GM21526 (cell line): ENCODE results near the gene RETREG1.
"Not testable (repeated sequence)": the region's sequence is repeated elsewhere in the genome, so short reads cannot be mapped to it uniquely, and the experiment has no call there.

ENCODE experiments used
- ATAC-seq: cut with Tn5 transposase; IDR thresholded peaks from one replicate; pipeline ENCODE4 v1.9.1; 2021; ENCODE audit warnings: moderate library complexity; ENCODE audit not compliant: unreplicated experiment, low FRiP score

RETREG1 gene

DNA sequence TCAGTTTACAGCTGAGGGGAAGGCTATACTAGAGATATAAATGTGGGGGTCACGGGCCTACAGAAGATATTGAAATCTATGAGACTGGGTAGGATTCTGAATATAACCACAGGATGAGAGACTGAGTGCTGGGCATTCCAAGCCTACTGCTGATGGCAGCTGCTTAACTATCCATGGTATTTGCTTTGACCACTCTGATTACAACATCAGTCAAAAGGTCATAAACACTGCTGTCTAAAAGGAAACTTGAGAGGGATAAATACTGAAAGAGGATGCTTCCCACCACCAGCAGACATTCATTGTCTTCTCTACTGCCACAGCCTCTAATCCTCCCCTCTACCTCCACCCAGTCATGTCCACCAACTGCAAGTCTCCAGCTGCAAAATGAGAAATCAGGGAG, 155.0 kb downstream of the RETREG1 start:
- no peak for ATAC-seq

GRCh38 chr5:16461026-16461425, 155.8 kb downstream of the RETREG1 start:
- ATAC-seq, result no peak

- no peak for ATAC-seq
Observed at GRCh38 chr5:16459451-16459850, 157.3 kb downstream of the RETREG1 start.

- ATAC-seq, result no peak
Observed at GRCh38 chr5:16457853-16458252, 158.9 kb downstream of the RETREG1 start.

DNA sequence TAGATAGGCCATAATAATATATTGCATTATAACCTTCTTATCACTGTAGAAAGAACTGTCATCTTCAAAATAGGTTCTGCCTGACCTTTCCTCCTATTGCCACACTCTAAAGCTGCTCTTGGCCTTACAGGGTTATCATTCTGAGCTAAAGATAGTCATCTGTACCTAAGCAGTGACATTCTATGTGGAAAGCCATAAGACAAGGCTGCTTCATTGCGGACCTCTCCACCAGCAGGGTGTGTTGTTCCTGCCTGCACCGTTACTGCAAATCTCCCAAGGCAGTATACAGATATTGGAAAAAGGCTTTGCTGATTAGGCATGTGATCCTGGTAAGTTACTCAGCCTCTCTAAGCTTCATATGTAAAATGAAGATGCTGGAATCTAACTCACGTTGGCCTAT, 159.3 kb downstream of the RETREG1 start:
- ATAC-seq, result no peak

DNA sequence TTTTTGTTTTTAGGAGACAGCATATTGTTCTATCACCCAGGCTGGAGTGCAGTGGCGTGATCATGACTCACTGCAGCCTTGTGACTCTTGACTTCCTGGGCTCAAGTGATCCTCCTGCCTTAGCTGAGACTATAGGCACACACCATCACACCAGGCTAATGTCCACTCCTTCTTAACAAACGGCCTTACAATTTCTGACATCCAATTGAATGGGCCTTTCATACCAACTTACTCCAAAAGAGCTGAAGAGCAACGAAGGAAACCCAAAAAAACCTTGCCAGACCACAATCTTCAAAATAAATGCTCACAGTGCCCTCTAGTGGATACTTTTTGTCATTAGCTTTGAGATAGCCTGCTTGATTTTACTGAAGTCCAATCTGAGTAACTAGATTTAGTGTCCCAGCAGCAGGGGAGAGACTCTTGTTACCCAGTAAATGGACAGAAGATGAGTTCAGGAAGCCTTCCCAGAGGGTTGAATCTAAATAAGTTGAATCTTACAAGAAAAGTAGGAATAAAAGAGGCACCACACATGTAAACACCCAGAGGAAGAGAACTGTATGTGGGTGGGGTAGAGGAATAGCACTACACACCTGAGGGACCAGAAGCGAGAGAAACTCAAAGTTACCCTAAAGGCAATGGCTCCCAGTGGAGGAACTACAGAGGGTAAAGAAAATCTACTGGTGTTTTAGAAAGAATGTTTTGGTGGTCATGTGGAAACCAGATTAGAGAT, 160.5 kb downstream of the RETREG1 start:
- peak; percentile 70 for ATAC-seq

- ATAC-seq, result no peak
Observed at GRCh38 chr5:16455668-16456067, 161.1 kb downstream of the RETREG1 start.

DNA sequence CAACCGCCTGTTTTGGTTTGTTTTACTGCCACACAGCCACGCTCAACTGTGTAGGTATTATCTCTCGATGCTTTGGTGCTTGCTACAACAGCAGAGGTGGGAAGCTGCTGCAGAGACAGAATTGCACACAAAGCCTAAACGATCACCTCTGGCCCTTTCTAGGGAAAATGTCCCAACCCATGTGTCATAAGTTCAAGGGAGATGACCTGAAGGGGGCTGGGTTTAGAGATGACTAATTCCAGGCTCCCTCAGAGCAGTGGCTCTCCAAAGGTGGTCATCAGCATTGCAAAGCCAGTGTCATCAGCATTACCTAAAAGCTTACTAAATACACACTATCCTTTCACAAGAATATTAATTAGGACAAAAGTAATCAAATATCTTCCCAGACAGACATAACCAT, 162.1 kb downstream of the RETREG1 start:
- no peak for ATAC-seq

DNA sequence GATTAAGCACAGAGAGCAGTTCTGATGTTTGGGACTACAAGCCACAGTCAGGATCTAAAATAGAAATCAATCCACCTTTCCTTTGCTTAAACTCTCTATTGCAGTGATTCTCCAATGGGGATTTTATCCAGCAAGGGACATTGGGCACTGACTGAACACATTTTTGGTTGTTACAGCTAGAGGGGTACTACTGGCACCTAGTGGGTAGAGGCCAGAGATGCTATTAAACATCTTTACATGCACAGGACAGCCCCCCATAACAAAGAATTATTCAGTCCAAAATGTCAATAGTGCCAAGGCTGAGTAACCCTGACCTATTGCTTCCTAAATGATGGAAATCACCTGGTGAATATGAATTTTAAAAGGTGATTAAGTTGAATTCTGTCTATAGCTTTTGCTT, 163.2 kb downstream of the RETREG1 start:
- ATAC-seq, result no peak

- no peak for ATAC-seq
Observed at GRCh38 chr5:16450163-16450562, 166.6 kb downstream of the RETREG1 start.

GRCh38 chr5:16446993-16447392, 169.8 kb downstream of the RETREG1 start:
- no peak for ATAC-seq

- no peak for ATAC-seq
Observed at GRCh38 chr5:16437977-16438376, 178.8 kb downstream of the RETREG1 start.

- ATAC-seq, result not testable (repeated sequence)
Observed at GRCh38 chr5:16436065-16436682, 180.6 kb downstream of the RETREG1 start.

GRCh38 chr5:16431490-16431889, 185.3 kb downstream of the RETREG1 start:
- ATAC-seq, result no peak

DNA sequence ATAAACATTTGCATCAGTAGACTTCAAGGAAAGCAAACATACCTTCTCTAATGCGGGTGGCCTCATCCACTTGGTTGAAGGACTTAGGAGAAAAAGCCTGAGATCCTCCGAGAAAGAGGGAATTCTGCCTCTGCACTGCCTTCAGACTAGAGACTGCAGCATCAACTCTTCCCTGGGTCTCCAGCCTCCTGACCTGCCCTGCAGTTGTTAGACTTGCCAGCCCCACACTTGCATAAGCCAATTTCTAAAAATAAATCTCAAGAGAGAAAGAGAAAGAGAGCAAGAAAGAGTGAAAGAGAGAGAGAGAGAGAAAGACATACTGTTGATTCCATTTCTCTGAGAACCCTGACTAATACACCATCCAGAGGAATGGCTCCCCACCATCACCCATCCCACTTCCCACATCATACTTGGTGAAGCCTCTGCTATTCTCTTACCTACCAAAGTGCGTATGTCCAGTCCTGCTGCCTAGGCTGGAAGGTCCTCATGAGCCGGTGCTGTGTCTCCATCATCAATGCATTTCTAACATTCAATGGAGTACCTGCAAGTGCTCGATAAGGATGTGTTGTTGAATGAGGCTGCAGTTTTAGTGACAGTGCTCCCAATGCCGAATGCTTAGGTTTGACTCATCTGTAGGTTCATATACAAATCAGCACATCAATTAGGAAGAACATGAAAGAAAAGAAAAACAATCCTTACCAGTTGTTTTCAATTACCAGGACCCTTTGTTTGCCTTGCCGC, 186.3 kb downstream of the RETREG1 start:
- no peak for ATAC-seq

DNA sequence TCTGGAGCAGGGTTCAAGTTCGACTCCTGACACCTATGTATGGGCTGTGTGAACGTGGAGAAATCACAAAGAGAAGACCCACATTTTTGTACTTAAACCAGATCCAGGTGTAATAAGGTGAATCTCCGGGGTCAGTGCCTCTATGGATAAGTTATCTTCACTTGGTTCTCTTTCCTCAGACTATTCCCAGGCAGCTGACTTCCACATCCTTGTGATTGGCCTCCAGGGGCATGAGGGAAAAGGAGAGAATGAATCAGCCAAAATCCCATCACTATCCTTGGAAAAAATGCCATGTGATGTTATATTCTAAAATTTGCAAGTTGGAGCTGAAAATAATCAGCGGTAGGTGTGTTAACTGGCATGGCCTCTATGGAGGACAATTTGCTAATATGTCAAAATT, 188.4 kb downstream of the RETREG1 start:
- no peak for ATAC-seq

GRCh38 chr5:16427587-16427986, 189.2 kb downstream of the RETREG1 start:
- no peak for ATAC-seq
